GM12875 (cell line): ENCODE results near the gene SRP72.

ENCODE experiments used
- H3K4me3 ChIP-seq: one replicate; pipeline ENCODE4 v1.5.1; 2011; ENCODE audit warnings: low read depth, low read length, control low read depth
- CTCF ChIP-seq: IDR thresholded peaks from 2 replicates; pipeline ENCODE4 v1.5.1; 2011; ENCODE audit warnings: low read depth, mild to moderate bottlenecking, control low read depth, inconsistent platforms, low read length, moderate library complexity, borderline replicate concordance; ENCODE audit not compliant: insufficient read depth

SRP72 gene

GRCh38 chr4:56496241-56496640 is 28.8 kb downstream of the SRP72 start:
- H3K4me3 ChIP-seq, result no peak overlapping the region
- TF ChIP-seq CTCF, result no peak

GRCh38 chr4:56505269-56506130 is 38.1 kb downstream of the SRP72 start, which contains the start of gene ARL9:
ARL9 (plus strand) TSS chr4:56505791; CDS start chr4:56505863, 72 bp downstream.
- H3K4me3 ChIP-seq, result peak within 1 kb of the TSS; percentile 35
- no peak for TF ChIP-seq CTCF

GRCh38 chr4:56511098-56511497 is 43.7 kb downstream of the SRP72 start:
- no peak overlapping the region for H3K4me3 ChIP-seq
- no peak for TF ChIP-seq CTCF

GRCh38 chr4:56512166-56512565 is 44.7 kb downstream of the SRP72 start:
- no peak for TF ChIP-seq CTCF
- no peak overlapping the region for H3K4me3 ChIP-seq

GRCh38 chr4:56513517-56513916 is 46.1 kb downstream of the SRP72 start:
- no peak overlapping the region for H3K4me3 ChIP-seq
- no peak for TF ChIP-seq CTCF

GRCh38 chr4:56530269-56531148 is 63.1 kb downstream of the SRP72 start:
- H3K4me3 ChIP-seq, result peak overlapping the region; percentile 46
- no peak for TF ChIP-seq CTCF
